Measurements from ENCODE around the gene ZDHHC11B. TPM values are rescaled to one million over a fixed set of nuclear protein-coding genes. Genes with fewer than 3 reads are reported as not detected.
"Not testable (repeated sequence)": the region's sequence is repeated elsewhere in the genome, so short reads cannot be mapped to it uniquely, and the experiment has no call there.

Gene ZDHHC11B
- total RNA-seq, 1 experiment from 2014 or later: 1.4 TPM

GRCh38 chr5:743696-744404, 40.7 kb downstream of the ZDHHC11B start:
- not testable (repeated sequence) for H3K14ac ChIP-seq (ENCODE audit: insufficient read depth, low read length); H4K5ac ChIP-seq (ENCODE audit: insufficient read length, low read depth, low read length); H3K4me1 Mint-ChIP-seq; H3K4me3 Mint-ChIP-seq; H3K79me2 ChIP-seq (ENCODE audit: insufficient read depth, low read length); H2BK5ac ChIP-seq (ENCODE audit: insufficient read length, low read length); H2BK12ac ChIP-seq (ENCODE audit: insufficient read length, low read depth, low read length); H2BK120ac ChIP-seq (ENCODE audit: low read depth, low read length, poor library complexity, severe bottlenecking); H4K91ac ChIP-seq (ENCODE audit: insufficient read length, low read depth, low read length); H3K4ac ChIP-seq (ENCODE audit: low read depth, low read length); H3T11ph ChIP-seq (ENCODE audit: low read length); DNase-seq; H3K56ac ChIP-seq (ENCODE audit: insufficient read length, low read depth, low read length); H3K9ac ChIP-seq (ENCODE audit: extremely low read depth, insufficient read length, low read length); H3K23me2 ChIP-seq (ENCODE audit: insufficient read length, low read depth, low read length, poor library complexity, severe bottlenecking); H2AK5ac ChIP-seq (ENCODE audit: insufficient read length, low read length); H3K4me1 ChIP-seq (ENCODE audit: insufficient read depth, low read length); H3K9me3 Mint-ChIP-seq; H3K36me3 Mint-ChIP-seq (ENCODE audit: insufficient read depth in 1 of 3, low read depth in 3 of 3); H2AFZ ChIP-seq (ENCODE audit: low read length); H2BK15ac ChIP-seq (ENCODE audit: low read depth, low read length); H3K27ac Mint-ChIP-seq; H3K9me3 ChIP-seq (ENCODE audit: control insufficient read depth, low read depth, low read length); H3K18ac ChIP-seq (ENCODE audit: insufficient read length, low read depth, low read length); H3K79me1 ChIP-seq (ENCODE audit: insufficient read depth, low read depth, low read length, poor library complexity, severe bottlenecking); H4K8ac ChIP-seq (replicated peaks; ENCODE audit: insufficient read length, low read depth, low read length); H3K27me3 ChIP-seq (ENCODE audit: insufficient read depth, low read length); H3K4me2 ChIP-seq (ENCODE audit: insufficient read depth, insufficient read length, low read length); H2BK20ac ChIP-seq (ENCODE audit: low read depth, low read length, poor library complexity, severe bottlenecking); H3K27me3 Mint-ChIP-seq (ENCODE audit: low read depth); H4K20me1 ChIP-seq (ENCODE audit: control insufficient read depth, insufficient read depth, insufficient read length); H3K27ac ChIP-seq (ENCODE audit: insufficient read length, low read depth, low read length); H3K23ac ChIP-seq (ENCODE audit: insufficient read length, low read depth, low read length)
- no CpG with 5 or more reads among the region's 11 CpGs for WGBS (ENCODE audit: extremely low coverage, insufficient read length, low lambda C conversion rate)

- H3K18ac ChIP-seq (ENCODE audit: insufficient read length, low read depth, low read length); H3K36me3 Mint-ChIP-seq (ENCODE audit: insufficient read depth in 1 of 3, low read depth in 3 of 3); H3K4me3 Mint-ChIP-seq; H4K91ac ChIP-seq (ENCODE audit: insufficient read length, low read depth, low read length); H3T11ph ChIP-seq (ENCODE audit: low read length); H4K5ac ChIP-seq (ENCODE audit: insufficient read length, low read depth, low read length); H3K14ac ChIP-seq (ENCODE audit: insufficient read depth, low read length); H3K27me3 ChIP-seq (ENCODE audit: insufficient read depth, low read length); H3K79me1 ChIP-seq (ENCODE audit: insufficient read depth, low read depth, low read length, poor library complexity, severe bottlenecking); H3K27ac Mint-ChIP-seq; H3K23ac ChIP-seq (ENCODE audit: insufficient read length, low read depth, low read length); H3K4me1 ChIP-seq (ENCODE audit: insufficient read depth, low read length); H2BK20ac ChIP-seq (ENCODE audit: low read depth, low read length, poor library complexity, severe bottlenecking); H2AFZ ChIP-seq (ENCODE audit: low read length); H3K56ac ChIP-seq (ENCODE audit: insufficient read length, low read depth, low read length); H3K27ac ChIP-seq (ENCODE audit: insufficient read length, low read depth, low read length); H2BK120ac ChIP-seq (ENCODE audit: low read depth, low read length, poor library complexity, severe bottlenecking); H3K4me2 ChIP-seq (ENCODE audit: insufficient read depth, insufficient read length, low read length); H3K4me1 Mint-ChIP-seq; H3K79me2 ChIP-seq (ENCODE audit: insufficient read depth, low read length); H2AK5ac ChIP-seq (ENCODE audit: insufficient read length, low read length); H3K9ac ChIP-seq (ENCODE audit: extremely low read depth, insufficient read length, low read length); H3K9me3 Mint-ChIP-seq; H3K23me2 ChIP-seq (ENCODE audit: insufficient read length, low read depth, low read length, poor library complexity, severe bottlenecking); H4K8ac ChIP-seq (replicated peaks; ENCODE audit: insufficient read length, low read depth, low read length); H2BK12ac ChIP-seq (ENCODE audit: insufficient read length, low read depth, low read length); H4K20me1 ChIP-seq (ENCODE audit: control insufficient read depth, insufficient read depth, insufficient read length); H2BK5ac ChIP-seq (ENCODE audit: insufficient read length, low read length); H2BK15ac ChIP-seq (ENCODE audit: low read depth, low read length); DNase-seq; H3K4ac ChIP-seq (ENCODE audit: low read depth, low read length); H3K9me3 ChIP-seq (ENCODE audit: control insufficient read depth, low read depth, low read length): not testable (repeated sequence)
- H3K27me3 Mint-ChIP-seq (ENCODE audit: low read depth): peaks cover 14% of the 10 kb centered on the region
- no CpG with 5 or more reads among the region's 6 CpGs for WGBS (ENCODE audit: extremely low coverage, insufficient read length, low lambda C conversion rate)
Measured at GRCh38 chr5:742276-742675, 42.3 kb downstream of the ZDHHC11B start.
